PFSK-1 (cell line): Measurements from ENCODE around the gene CDC42EP4.

Experiments
- FOXP2 ChIP-seq: optimal IDR thresholded peaks from 2 replicates; pipeline ENCODE3; 2011; ENCODE audit warnings: borderline replicate concordance, control low read depth, inconsistent platforms; ENCODE audit not compliant: insufficient read depth; ENCODE audit errors: extremely low read length, extremely low read depth
- POLR2AphosphoS5 ChIP-seq: IDR thresholded peaks from 2 replicates; pipeline ENCODE4 v1.6.1; 2012; ENCODE audit warnings: low read depth, mild to moderate bottlenecking, control low read depth, low read length, moderate library complexity
- REST ChIP-seq, 2 experiments: IDR thresholded peaks; 2 replicates each; pipeline versions ENCODE4 v1.6.1 to v1.8.0; 2011 to 2012; ENCODE audit warnings: low read depth in 2 of 2, low read length in 2 of 2, control low read depth in 1 of 2, inconsistent platforms in 1 of 2, mild to moderate bottlenecking in 1 of 2, moderate library complexity in 1 of 2; ENCODE audit not compliant: insufficient read depth in 1 of 2
- SIN3A ChIP-seq: IDR thresholded peaks from 2 replicates; pipeline ENCODE4 v1.6.1; 2012; ENCODE audit warnings: mild to moderate bottlenecking, low read length, moderate library complexity, borderline replicate concordance; ENCODE audit not compliant: insufficient read depth
- TAF1 ChIP-seq: IDR thresholded peaks from 2 replicates; pipeline ENCODE4 v1.6.1; 2012; ENCODE audit warnings: low read length, control low read depth, borderline replicate concordance; ENCODE audit not compliant: insufficient read depth

Gene CDC42EP4

GRCh38 chr17:73318427-73318813, 6.6 kb upstream of the CDC42EP4 start:
- TF ChIP-seq FOXP2 (no peak), REST (IDR thresholded peaks at IDR 0.05; ENCODE audit: insufficient read depth in 1 of 2, low read depth in 2 of 2, low read length in 2 of 2) (no peak), SIN3A (no peak), TAF1 (no peak), POLR2AphosphoS5 (no peak)

GRCh38 chr17:73317513-73318426, 6.0 kb upstream of the CDC42EP4 start:
- TF ChIP-seq FOXP2 (no peak), REST (IDR thresholded peaks at IDR 0.05; ENCODE audit: insufficient read depth in 1 of 2, low read depth in 2 of 2, low read length in 2 of 2) (no peak), SIN3A (no peak), POLR2AphosphoS5 (no peak), TAF1 (no peak)

- TF ChIP-seq FOXP2 (no peak), POLR2AphosphoS5 (no peak)
These were observed 5.2 kb upstream of the CDC42EP4 start for GRCh38 chr17:73316919-73317505.

- TF ChIP-seq FOXP2 (no peak), REST (IDR thresholded peaks at IDR 0.05; ENCODE audit: insufficient read depth in 1 of 2, low read depth in 2 of 2, low read length in 2 of 2) (no peak), TAF1 (no peak), SIN3A (no peak), POLR2AphosphoS5 (no peak)
These were observed 3.7 kb upstream of the CDC42EP4 start for GRCh38 chr17:73315471-73315870.

GRCh38 chr17:73313526-73314127, 1.8 kb upstream of the CDC42EP4 start:
- no peak for TF ChIP-seq TAF1
- TF ChIP-seq POLR2AphosphoS5: no peak
- no peak for TF ChIP-seq FOXP2
- no peak for TF ChIP-seq REST (IDR thresholded peaks at IDR 0.05; ENCODE audit: insufficient read depth in 1 of 2, low read depth in 2 of 2, low read length in 2 of 2)
- TF ChIP-seq SIN3A: no peak
